T-cell (primary cell): ENCODE data around the gene PRKAG2. TPM values are rescaled to one million over a fixed set of nuclear protein-coding genes. Genes with fewer than 3 reads are reported as not detected.

Source experiments
- ATAC-seq, 4 experiments: fragments of 200-7000 bp in 3 of 4; fragments of 150-1000 bp in 1 of 4; cut with Tn5 transposase; replicated peaks in 1 of 4; 1 replicate in 3 of 4; 2 replicates in 1 of 4; pipeline ENCODE4 v1.10.0; 2021; ENCODE audit warnings: moderate library complexity in 3 of 4, mild to moderate bottlenecking in 2 of 4, moderate number of reproducible peaks in 1 of 4
- CTCF ChIA-PET, 2 donors: fragments of 300-600 bp; sonication (Branson Sonifier 250); formaldehyde crosslinking; loops; one replicate each; lab custom pipeline; 2022; ENCODE audit warnings: antibody characterized with exemption in 2 of 2; lab: Charles Lee
- POLR2A ChIA-PET, 2 donors: fragments of 300-600 bp; sonication (Branson Sonifier 250); formaldehyde crosslinking; loops; one replicate each; lab custom pipeline; 2022; ENCODE audit warnings: antibody characterized with exemption in 2 of 2; lab: Charles Lee
- DNase-seq, 35 experiments: peaks; one replicate each; pipeline versions ENCODE4 v3.0.0 to v3.0.0-alpha.2; 2013 to 2023
- H3K27ac ChIP-seq: one replicate; pipeline ENCODE4 v1.5.1; 2013; ENCODE audit warnings: low read length
- H3K27me3 ChIP-seq, 2 experiments: replicated peaks in 1 of 2; 1 replicate in 1 of 2; 2 replicates in 1 of 2; pipeline versions ENCODE4 v1.6.1 to v1.7.0; 2013; ENCODE audit warnings: low read length in 1 of 2, mixed read lengths in 1 of 2; ENCODE audit not compliant: control insufficient read depth in 2 of 2, insufficient read depth in 2 of 2; ENCODE audit errors: extremely low read depth in 1 of 2
- H3K36me3 ChIP-seq, 2 donors: 1 replicate in 1 of 2; 2 replicates in 1 of 2; pipeline versions ENCODE4 v1.6.1 to v1.7.0; 2013; ENCODE audit warnings: low read length in 1 of 2; ENCODE audit not compliant: control insufficient read depth in 2 of 2, insufficient read depth in 1 of 2; ENCODE audit errors: extremely low read depth in 1 of 2
- H3K4me1 ChIP-seq, 2 experiments: 1 replicate in 1 of 2; 2 replicates in 1 of 2; pipeline versions ENCODE4 v1.6.1 to v1.7.0; 2013; ENCODE audit warnings: low read length in 2 of 2, mixed read lengths in 1 of 2; ENCODE audit not compliant: insufficient read depth in 2 of 2, control insufficient read depth in 1 of 2; ENCODE audit errors: extremely low read depth in 1 of 2
- H3K4me3 ChIP-seq, 2 donors: 1 replicate in 1 of 2; 2 replicates in 1 of 2; pipeline versions ENCODE4 v1.5.1 to v1.7.0; 2013; ENCODE audit warnings: mild to moderate bottlenecking in 2 of 2, low read length in 1 of 2, moderate library complexity in 1 of 2; ENCODE audit not compliant: control insufficient read depth in 1 of 2; ENCODE audit errors: extremely low read depth in 1 of 2
- H3K9me3 ChIP-seq: 2 replicates; pipeline ENCODE4 v1.7.0; 2013
- H3K27ac Mint-ChIP-seq, 2 donors: one replicate each; pipeline ENCODE4 v1.8.0; 2020 to 2021; ENCODE audit warnings: mild to moderate bottlenecking in 2 of 2, mixed read lengths in 2 of 2
- H3K27me3 Mint-ChIP-seq, 2 donors: one replicate each; pipeline ENCODE4 v1.8.0; 2021 to 2022; ENCODE audit warnings: mixed read lengths in 2 of 2
- H3K36me3 Mint-ChIP-seq: one replicate; pipeline ENCODE4 v1.8.0; 2021; ENCODE audit warnings: mixed read lengths
- H3K4me1 Mint-ChIP-seq, 3 donors: one replicate each; pipeline ENCODE4 v1.8.0; 2020 to 2022; ENCODE audit warnings: mixed read lengths in 3 of 3, mild to moderate bottlenecking in 1 of 3
- H3K4me3 Mint-ChIP-seq, 3 donors: one replicate each; pipeline ENCODE4 v1.8.0; 2020 to 2022; ENCODE audit warnings: mild to moderate bottlenecking in 3 of 3, mixed read lengths in 3 of 3, moderate library complexity in 3 of 3
- H3K9me3 Mint-ChIP-seq, 3 donors: one replicate each; pipeline ENCODE4 v1.8.0; 2020 to 2022; ENCODE audit warnings: mixed read lengths in 3 of 3
- WGBS: methylation state at CpG from one replicate; pipeline ENCODE4 v1.1.5; 2013; ENCODE audit warnings: missing lambda C conversion rate; ENCODE audit not compliant: insufficient coverage; 5-methylcytosine and 5-hydroxymethylcytosine counted together
- total RNA-seq, 35 experiments: library from RNA in 6 of 35; stranded (reverse) in 6 of 35; fragments of 120-200 nt in 1 of 35; gene quantifications; one replicate each; pipeline versions ENCODE4 v1.2.1 to v1.2.4 and lab custom pipeline; 2013 to 2026

Gene PRKAG2
- total RNA-seq, 5 donors from 2014 or later (not counting 1 experiment from before 2014, with no cell fraction given) = 43.0 to 59.9 (median 49.3) TPM

DNA sequence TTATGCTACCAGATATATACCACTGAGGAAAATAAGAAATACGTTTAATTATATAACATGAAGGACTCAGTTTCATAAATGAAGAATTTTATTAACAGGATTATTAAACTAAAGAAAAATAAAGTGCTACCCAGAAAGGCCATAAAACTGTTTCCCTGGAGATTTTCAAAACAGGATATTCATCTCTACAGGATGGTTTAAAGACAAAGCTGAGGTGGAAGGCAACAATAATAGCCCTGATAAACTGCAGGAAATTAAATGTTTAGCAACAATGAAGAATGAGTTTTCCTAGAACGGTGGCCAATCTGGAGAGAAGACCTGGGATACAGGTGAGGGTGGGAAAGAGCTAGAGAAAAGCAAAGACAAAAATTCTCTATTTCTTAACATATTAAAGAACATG lies 369.1 kb downstream of the PRKAG2 start:
- Histone ChIP-seq H3K9me3 (no peaks in the 10 kb centered on the region), H3K27ac (no peak overlapping the region), H3K4me1 (peaks cover 6 to 22% of the 10 kb centered on the region in 2 experiments), H3K4me3 (no peak overlapping the region), H3K27me3 (no peaks in the 10 kb centered on the region), H3K36me3 (no peaks in the 10 kb centered on the region)
- WGBS = no CpG with 5 or more reads among the region's 2 CpGs
- H3K36me3 Mint-ChIP-seq = no peaks in the 10 kb centered on the region
- peaks cover 78 to 84% (median 78%) of the 10 kb centered on the region in 3 donors for H3K4me1 Mint-ChIP-seq
- no peaks in the 10 kb centered on the region for H3K27me3 Mint-ChIP-seq
- H3K27ac Mint-ChIP-seq = no peak overlapping the region
- DNase-seq (no peak), ATAC-seq (no peak)
- ChIA-PET CTCF (interaction anchor here in 1 of 2 donors (0.7 kb wide), 1 partner anchor 253 kb away, joined by 4 read pairs; no protein-coding TSS in a partner anchor), POLR2A (interaction anchor here in 1 of 2 donors (0.7 kb wide), 1 partner anchor 639 kb away, joined by 5 read pairs; no protein-coding TSS in a partner anchor)
- H3K4me3 Mint-ChIP-seq = no peak overlapping the region
- H3K9me3 Mint-ChIP-seq = no peaks in the 10 kb centered on the region

DNA sequence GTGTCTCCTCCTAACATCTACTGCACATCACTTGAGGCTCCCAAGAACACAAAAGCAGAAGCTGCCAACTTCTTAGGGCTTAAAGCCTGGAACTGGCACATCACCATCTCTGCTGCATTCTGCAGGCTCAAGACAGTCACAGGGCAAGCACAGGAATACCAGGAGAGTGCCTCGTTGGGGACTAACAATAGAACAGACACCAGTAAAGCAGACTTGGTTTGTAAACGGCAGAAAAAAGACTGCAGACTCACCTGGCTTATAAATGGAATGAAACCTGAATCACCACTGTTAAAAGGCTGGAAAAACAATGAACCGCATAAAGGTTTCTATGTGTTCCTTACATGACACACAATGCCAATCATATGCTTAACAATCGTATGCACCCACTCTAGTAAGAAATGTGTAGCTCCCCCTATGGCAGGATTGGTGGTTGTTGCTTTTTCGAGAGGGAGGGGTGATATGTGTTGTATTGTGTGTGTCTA lies 370.0 kb downstream of the PRKAG2 start:
- H3K27me3 ChIP-seq = no peaks in the 10 kb centered on the region
- H3K36me3 ChIP-seq = no peaks in the 10 kb centered on the region
- no peak overlapping the region for H3K27ac ChIP-seq
- H3K9me3 ChIP-seq = no peaks in the 10 kb centered on the region
- no peak overlapping the region for H3K4me3 ChIP-seq
- peaks cover 2 to 17% of the 10 kb centered on the region in 2 experiments for H3K4me1 ChIP-seq
- CTCF ChIA-PET = interaction anchor here in 1 of 2 donors (0.6 kb wide), 1 partner anchor 15 kb away, joined by 3 read pairs; no protein-coding TSS in a partner anchor
- no peaks in the 10 kb centered on the region for H3K27me3 Mint-ChIP-seq
- POLR2A ChIA-PET = no interaction called here
- 67% methylated on average over 2 of the region's 5 CpGs for WGBS
- no peak for DNase-seq
- H3K4me3 Mint-ChIP-seq = no peak overlapping the region
- H3K27ac Mint-ChIP-seq = no peak overlapping the region
- no peaks in the 10 kb centered on the region for H3K9me3 Mint-ChIP-seq
- H3K4me1 Mint-ChIP-seq = peaks cover 75 to 78% (median 78%) of the 10 kb centered on the region in 3 donors
- ATAC-seq = no peak
- H3K36me3 Mint-ChIP-seq = no peaks in the 10 kb centered on the region

Other genes starting within 250 kb of the PRKAG2 start
- not detected for gene GALNTL5, start 79.3 kb upstream of the PRKAG2 start, total RNA-seq
- 10 to 100 TPM; 20.4 to 28.2 (median 24.0) TPM for gene GALNT11, start 148.6 kb upstream of the PRKAG2 start, total RNA-seq